ENCODE data around the gene TSPAN18. TPM values are rescaled to one million over a fixed set of nuclear protein-coding genes. Genes with fewer than 3 reads are reported as not detected.

Gene TSPAN18
- total and polyA plus RNA-seq, 2 of the 4 experiments (the other 2 are of a cell fraction) = 0.36 to 1.1 TPM

- dilution Hi-C loops (cut with HindIII; ENCODE audit: low sequenced_read_pairs, unreplicated experiment) = no loop called here
- H3K27ac ChIP-seq (ENCODE audit: insufficient read depth, low read length) = no peak overlapping the region
- TF ChIP-seq POLR2A (IDR thresholded peaks at IDR 0.05; ENCODE audit: low read depth, low read length) = no peak
- no peak for TF ChIP-seq BHLHE40 (IDR thresholded peaks at IDR 0.05; ENCODE audit: low read depth, low read length)
- TF ChIP-seq ELK1 (IDR thresholded peaks at IDR 0.05; ENCODE audit: borderline replicate concordance, low read depth, low read length) = no peak
- TF ChIP-seq CEBPB (IDR thresholded peaks at IDR 0.05; ENCODE audit: low read depth, low read length) = no peak
- TF ChIP-seq FOS (IDR thresholded peaks at IDR 0.05; ENCODE audit: low read depth, low read length) = no peak
- no peak for TF ChIP-seq MXI1 (IDR thresholded peaks at IDR 0.05; ENCODE audit: borderline replicate concordance, low read depth, low read length)
- no peak for TF ChIP-seq MAFK (IDR thresholded peaks at IDR 0.05; ENCODE audit: low read depth, low read length)
- TF ChIP-seq USF2 (IDR thresholded peaks at IDR 0.05; ENCODE audit: low read depth, low read length) = no peak
- TF ChIP-seq NFE2L2 (IDR thresholded peaks at IDR 0.05; ENCODE audit: low read depth, low read length) = no peak
- TF ChIP-seq CHD1 (IDR thresholded peaks at IDR 0.05; ENCODE audit: low read depth, low read length) = no peak
- no peak for TF ChIP-seq CTCF (conservative IDR thresholded peaks at IDR 0.05; ENCODE audit: low read depth, low read length)
- TF ChIP-seq RAD21 (IDR thresholded peaks at IDR 0.05; ENCODE audit: low read length) = no peak
- no peak for TF ChIP-seq RCOR1 (IDR thresholded peaks at IDR 0.05; ENCODE audit: insufficient replicate concordance, low read length)
- TF ChIP-seq MAZ (IDR thresholded peaks at IDR 0.05; ENCODE audit: borderline replicate concordance, low read depth, low read length) = no peak
- TF ChIP-seq SMC3 (IDR thresholded peaks at IDR 0.05; ENCODE audit: low read depth, low read length) = no peak
Observed at GRCh38 chr11:44737245-44738085, 10.7 kb downstream of the TSPAN18 start.

More at GRCh38 chr11:44737245-44738085, 10.7 kb downstream of the TSPAN18 start:
- H4K5ac ChIP-seq (ENCODE audit: low read depth, low read length) = no peak overlapping the region
- WGBS, 2 experiments (ENCODE audit: extremely low coverage in 2 of 2, insufficient read length in 1 of 2) = 84% methylated on average over 5 of the region's 11 CpGs; no CpG with 5 or more reads in 1 of the 2 experiments
- POLR2A ChIA-PET (ENCODE audit: unreplicated experiment) = no interaction called here
- no peak overlapping the region for H4K8ac ChIP-seq (ENCODE audit: low read depth in 2 of 2, low read length in 2 of 2)
- H3K4me1 ChIP-seq (ENCODE audit: control insufficient read depth, insufficient read depth, low read length) = peaks cover 4% of the 10 kb centered on the region; the same call in 1 of the 2 replicates
- peaks cover 3% of the 10 kb centered on the region for H3K9me3 ChIP-seq (ENCODE audit: control insufficient read depth, insufficient read depth, low read length)
- no peak overlapping the region for H2BK5ac ChIP-seq (ENCODE audit: low read depth, low read length, poor library complexity, severe bottlenecking)
- intact Hi-C loops (cut with micrococcal nuclease) (no loop called here), in situ Hi-C loops (cut with MboI; ENCODE audit: low sequenced_read_pairs) (no loop called here)
- H4K20me1 ChIP-seq (ENCODE audit: insufficient read depth, low read length) = no peaks in the 10 kb centered on the region; the same call in 1 of the 2 replicates
- no peak overlapping the region for H3K4me3 ChIP-seq (ENCODE audit: insufficient read depth, low read depth, low read length)
- H3K56ac ChIP-seq (ENCODE audit: extremely low read depth, insufficient read depth, low read length) = no peak overlapping the region
- H3K9ac ChIP-seq (ENCODE audit: low read depth, low read length) = no peak overlapping the region
- H4K91ac ChIP-seq (ENCODE audit: insufficient read depth, low read depth, low read length) = no peak overlapping the region
- H3K23ac ChIP-seq (ENCODE audit: low read depth, low read length) = no peak overlapping the region
- H2BK20ac ChIP-seq (ENCODE audit: low read depth, low read length) = no peak overlapping the region
- no peak for DNase-seq
- no peak overlapping the region for H3K4me2 ChIP-seq (ENCODE audit: low read depth, low read length)
- ATAC-seq (ENCODE audit: low read depth) = no peak
- H3K36me3 ChIP-seq (ENCODE audit: control insufficient read depth, insufficient read depth, low read length) = no peaks in the 10 kb centered on the region
- CTCF ChIA-PET = no interaction called here
- H3K14ac ChIP-seq (replicated peaks; ENCODE audit: low read depth, low read length) = no peak overlapping the region
- BruUV-seq (replicated peaks) = no TSS peak
- H2BK120ac ChIP-seq (ENCODE audit: low read depth, low read length) = no peak overlapping the region
- no peak overlapping the region; the same call in 1 of the 2 replicates for H3K18ac ChIP-seq (ENCODE audit: low read depth, low read length)
- H2AK5ac ChIP-seq (ENCODE audit: low read depth, low read length) = no peak overlapping the region; the same call in 1 of the 2 replicates
- no peaks in the 10 kb centered on the region for H3K79me1 ChIP-seq (ENCODE audit: low read depth in 1 of 2, low read length in 2 of 2)
- no peak overlapping the region for H2BK15ac ChIP-seq (ENCODE audit: low read depth, low read length)
- no peak overlapping the region for H2AFZ ChIP-seq (replicated peaks; ENCODE audit: low read length, poor library complexity)
- H2AK9ac ChIP-seq (replicated peaks; ENCODE audit: low read depth, low read length, poor library complexity) = no peak overlapping the region
- H3K27me3 ChIP-seq (ENCODE audit: control insufficient read depth, insufficient read depth, low read length) = peaks cover 49% of the 10 kb centered on the region
- no peaks in the 10 kb centered on the region for H3K9me1 ChIP-seq (ENCODE audit: insufficient read depth, low read length)
- H3K4ac ChIP-seq (ENCODE audit: low read depth, low read length) = no peak overlapping the region

All from IMR-90 (cell line).